Stimulated activated CD8-positive, alpha-beta memory T cell treated with anti-CD3 and anti-CD28 coated beads, Interleukin-4, amount 100 ng/mL, for 1 hour (primary cell): ENCODE measurements around the gene HGFAC.

Source experiments
- DNase-seq, 2 donors: peaks; one replicate each; pipeline ENCODE4 v3.0.0-alpha.2; 2020; ENCODE audit warnings: low read depth in 2 of 2, low spot score in 1 of 2

Gene HGFAC

GRCh38 chr4:3472411-3473141 lies 30.8 kb downstream of the HGFAC start:
- no peak for DNase-seq

GRCh38 chr4:3473181-3473950 lies 31.6 kb downstream of the HGFAC start:
- DNase-seq = no peak

GRCh38 chr4:3473996-3474765 lies 32.4 kb downstream of the HGFAC start:
- DNase-seq = no peak

DNA sequence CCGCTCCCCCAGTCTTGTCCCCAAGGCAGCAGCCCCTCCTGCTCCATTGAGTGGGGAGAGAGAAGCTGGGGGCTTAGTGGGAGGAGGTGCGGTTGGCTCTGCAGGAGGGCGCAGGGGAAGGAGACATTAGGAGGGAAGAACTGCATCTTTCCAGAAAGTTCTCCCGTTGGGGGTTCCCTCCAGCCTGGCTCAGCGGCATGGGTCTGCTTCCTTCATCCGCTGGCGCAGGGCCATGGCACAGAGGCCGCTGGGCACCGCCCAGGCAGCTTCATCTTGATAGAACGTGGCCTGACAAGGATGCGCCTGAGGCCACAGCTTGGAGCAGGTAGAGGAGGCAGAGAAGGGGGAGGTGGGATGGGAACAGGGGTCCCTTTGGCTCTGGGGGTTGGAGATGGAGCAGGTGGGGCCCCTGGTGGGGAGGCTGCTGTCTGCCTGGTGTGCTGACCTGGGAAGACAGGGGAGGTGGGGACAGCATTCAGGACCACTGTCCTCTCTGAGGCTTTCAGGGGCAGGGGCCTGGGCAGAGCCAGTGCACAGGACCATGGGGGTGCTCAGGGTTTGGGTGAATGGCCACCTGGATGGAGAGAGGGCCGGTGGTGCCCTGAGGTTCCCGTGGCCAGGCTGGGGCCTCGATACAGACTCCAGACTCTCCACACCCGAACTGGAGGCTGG lies 33.4 kb downstream of the HGFAC start:
- DNase-seq = no peak

GRCh38 chr4:3475713-3476260 lies 34.0 kb downstream of the HGFAC start:
- no peak for DNase-seq

DNA sequence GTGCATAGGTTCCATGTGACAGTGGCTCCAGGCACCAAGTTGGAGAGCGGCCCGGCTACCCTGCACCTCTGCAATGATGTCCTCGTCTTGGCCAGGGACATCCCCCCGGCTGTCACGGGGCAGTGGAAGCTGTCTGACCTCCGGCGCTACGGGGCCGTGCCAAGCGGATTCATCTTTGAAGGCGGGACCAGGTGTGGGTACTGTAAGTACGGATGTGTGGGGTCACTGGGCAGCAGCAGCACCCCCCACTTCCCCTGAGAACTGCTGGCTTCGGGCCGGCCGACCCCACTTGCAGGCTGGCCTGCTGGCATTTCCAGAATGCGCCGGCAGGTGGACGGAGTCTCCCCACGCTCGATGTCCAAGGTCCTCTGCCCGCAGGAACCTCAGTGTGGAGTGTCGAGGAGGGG lies 34.6 kb downstream of the HGFAC start:
- no peak for DNase-seq

- no peak for DNase-seq
These were observed 35.4 kb downstream of the HGFAC start for GRCh38 chr4:3476936-3477749.

- no peak for DNase-seq
These were observed 36.1 kb downstream of the HGFAC start for GRCh38 chr4:3477750-3478430.

- DNase-seq = no peak
These were observed 36.9 kb downstream of the HGFAC start for GRCh38 chr4:3478446-3479357.

- DNase-seq = no peak
These were observed 37.8 kb downstream of the HGFAC start for GRCh38 chr4:3479358-3480101.

GRCh38 chr4:3480528-3481112 lies 38.9 kb downstream of the HGFAC start:
- peak; percentile 38 to 39 for DNase-seq

DNA sequence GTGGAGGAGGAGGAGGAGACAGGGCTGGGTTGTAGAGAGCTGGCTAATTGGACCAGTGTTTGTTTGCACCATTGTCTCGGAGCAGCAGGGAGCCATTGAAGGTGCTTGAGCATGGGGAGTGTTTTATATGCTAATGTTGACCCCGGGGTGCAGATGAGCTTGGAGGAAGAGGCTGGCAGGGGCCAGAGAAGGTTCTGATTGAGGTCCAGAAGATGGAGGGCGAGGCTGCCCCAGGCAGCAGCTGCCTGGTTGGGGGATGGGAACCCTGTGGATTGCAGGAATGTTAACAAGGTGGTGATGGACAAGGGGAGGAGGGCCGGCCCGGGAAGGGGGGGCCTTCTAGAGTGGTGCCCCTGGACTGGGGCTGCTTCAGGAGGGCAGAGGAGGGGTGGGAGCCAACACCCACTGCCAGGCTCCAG lies 39.4 kb downstream of the HGFAC start:
- DNase-seq = no peak

DNA sequence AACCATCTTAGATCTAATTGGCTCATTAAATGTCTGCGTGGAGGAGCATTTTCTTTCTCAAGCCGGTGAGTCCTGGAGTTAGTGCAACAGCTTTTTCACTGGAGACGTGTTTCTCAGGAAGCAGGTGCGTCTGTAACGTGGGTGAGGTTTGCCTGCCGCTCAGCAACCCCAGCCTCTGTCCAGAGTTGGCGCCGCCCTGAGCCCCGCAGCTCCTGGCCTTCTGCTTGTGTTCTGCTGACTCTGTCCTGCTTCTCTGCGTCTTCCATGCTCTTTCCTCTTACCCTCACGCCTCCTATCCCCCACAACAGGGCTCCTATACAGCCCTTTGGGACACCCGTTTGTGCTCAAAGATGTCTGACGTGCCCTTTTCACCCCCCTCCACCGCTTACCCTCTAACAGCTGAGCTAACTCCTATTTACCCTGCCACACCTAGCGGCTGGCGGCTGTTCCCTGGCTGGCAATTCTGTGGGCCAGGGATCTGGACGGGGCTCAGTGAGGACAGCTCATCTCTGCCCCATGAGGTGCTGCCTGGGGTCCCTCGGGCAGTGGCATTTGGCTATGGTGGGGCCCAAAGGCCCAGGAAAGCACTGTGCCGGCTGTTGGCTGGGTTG lies 40.1 kb downstream of the HGFAC start:
- no peak for DNase-seq

- no peak for DNase-seq
These were observed 40.9 kb downstream of the HGFAC start for GRCh38 chr4:3482707-3483106.

GRCh38 chr4:3483471-3483921 lies 41.7 kb downstream of the HGFAC start:
- no peak for DNase-seq

- DNase-seq = no peak
These were observed 42.5 kb downstream of the HGFAC start for GRCh38 chr4:3484057-3484973.
